Inferior parietal cortex (tissue), 1 donor: ENCODE results near the gene EFL1.

Source experiments
- DNase-seq: peaks from one replicate; pipeline ENCODE4 v3.0.0-alpha.2; 2016; ENCODE audit errors: extremely low spot score

The EFL1 gene

DNA sequence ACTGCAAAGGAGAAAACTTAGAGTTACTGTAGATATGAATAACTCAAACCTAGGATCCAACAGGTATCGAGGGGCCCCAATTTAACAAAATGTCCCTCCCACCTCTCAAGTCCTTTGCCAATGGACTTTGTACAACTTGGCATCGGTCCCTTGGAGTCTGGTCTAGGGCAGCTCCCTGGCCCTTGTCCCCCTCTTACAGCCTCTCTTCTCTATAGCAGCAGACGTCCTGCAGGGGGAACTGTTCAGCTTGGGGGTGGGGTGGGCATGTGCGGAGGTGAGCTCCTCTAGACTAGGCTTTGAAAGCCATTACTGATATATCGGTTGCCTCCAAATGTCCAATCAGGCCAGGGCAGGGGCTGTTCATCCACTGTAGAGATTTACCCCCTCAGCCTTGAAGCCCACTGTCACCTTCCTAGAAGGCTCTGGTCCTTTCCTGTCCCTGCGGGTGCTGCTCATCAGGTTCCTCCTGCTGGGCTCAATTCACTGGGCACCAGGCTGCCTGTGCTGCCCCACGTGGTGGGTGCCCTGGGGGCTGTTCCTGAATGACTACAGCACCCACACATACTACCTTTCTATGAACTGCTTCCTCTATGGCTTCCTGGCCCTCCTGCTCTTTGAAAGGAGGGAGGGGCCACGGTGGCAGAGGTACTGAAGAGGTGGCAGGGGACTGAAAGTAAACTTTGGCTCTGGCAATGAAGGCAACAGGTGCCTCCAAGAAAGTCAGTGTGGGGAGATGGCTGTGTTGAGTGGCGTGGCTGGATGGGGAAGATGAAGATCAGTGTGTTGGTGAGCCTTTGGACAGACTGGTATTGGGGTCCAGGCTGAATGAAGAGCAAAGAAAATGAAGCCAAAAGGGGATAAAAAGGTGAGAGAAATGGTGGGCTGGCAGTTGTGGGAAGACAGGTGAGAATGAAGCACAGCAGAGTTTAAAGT lies 137.9 kb downstream of the EFL1 start:
- DNase-seq = no peak

DNA sequence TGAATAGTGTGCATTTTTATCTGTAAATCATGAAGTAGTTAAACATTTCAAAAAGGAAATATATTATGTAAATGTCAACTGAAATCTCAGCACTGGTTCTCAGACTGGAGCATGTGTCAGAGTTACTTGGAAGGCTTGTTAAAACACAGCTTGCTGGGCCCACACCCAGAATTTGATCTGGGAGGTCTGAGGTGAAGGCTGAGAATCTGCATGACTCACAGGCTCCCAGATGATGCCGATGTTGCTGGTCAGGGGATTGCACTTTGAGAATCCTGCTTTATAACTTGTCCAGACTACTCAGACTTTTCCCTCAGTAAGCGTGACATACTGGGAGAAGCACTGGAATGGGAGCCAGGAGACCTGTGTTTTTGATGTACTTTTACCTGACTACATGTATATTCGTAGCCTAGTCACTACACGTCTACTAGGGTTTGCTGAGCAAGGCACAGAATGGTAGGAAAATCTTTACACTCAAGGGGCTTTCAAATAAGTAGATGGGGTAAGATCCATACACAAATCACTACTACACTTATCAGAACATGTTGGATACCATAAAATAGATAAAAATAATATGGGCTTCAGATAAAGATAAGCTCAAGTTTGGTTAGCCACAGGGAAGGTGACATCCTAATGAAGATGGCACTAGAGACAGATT lies 139.7 kb downstream of the EFL1 start:
- no peak for DNase-seq

DNA sequence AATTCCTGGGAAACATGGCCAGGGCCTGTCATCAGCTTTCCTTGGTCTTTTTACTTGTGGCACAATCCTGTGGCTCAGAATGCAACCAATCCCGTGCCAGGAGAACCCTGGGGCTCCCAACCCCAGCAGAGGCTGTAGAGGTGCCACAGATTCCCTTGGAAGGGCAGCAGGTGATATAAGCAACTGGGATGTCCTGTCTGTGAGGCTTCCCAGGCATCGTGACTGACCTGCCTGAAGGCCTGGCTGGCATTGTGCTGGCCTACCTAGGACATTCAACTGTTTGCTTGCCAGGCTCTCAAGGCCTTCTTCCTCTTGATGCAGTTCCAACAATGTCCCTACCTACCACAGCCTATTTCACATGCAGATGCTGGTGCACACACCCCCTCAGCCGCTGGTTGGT lies 144.5 kb downstream of the EFL1 start:
- DNase-seq = no peak

DNA sequence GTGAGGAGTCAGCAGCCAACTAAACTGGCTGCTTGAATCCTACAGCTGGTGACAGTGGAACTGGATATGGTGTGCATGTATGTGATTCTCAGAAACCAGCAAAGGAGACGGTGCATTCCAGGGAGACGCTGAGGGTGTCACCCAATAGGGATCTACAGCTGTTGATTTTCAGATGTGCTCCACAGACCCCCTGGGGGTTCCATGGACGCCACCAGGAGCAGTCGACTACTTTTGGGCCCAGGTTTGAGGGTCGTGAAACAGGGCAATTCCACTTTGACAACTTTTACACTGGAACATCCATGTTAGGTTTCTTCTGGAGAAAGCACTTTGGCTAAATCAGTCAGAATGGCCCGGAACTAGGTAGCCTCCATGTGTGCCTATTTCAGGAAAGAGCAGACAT lies 145.2 kb downstream of the EFL1 start:
- DNase-seq = no peak

DNA sequence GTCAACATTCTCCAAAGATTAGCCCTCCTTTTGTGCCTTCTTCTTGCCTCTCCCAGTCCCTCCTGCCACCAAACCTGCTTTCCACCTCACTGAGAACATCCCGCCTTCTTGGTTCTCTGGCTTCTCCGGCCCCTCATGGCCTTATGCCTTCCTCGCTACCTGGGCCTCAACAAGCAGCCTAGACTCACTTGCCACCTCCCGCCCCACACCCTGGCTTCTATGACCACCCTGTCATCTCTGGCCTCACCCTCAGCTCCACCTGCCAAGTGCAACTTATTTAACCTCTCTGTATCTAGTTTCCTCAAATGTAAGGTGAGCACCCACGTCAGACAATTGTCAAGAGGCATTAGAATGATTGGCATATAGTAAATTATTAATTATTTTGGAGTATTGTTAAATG lies 147.9 kb downstream of the EFL1 start:
- no peak for DNase-seq

DNA sequence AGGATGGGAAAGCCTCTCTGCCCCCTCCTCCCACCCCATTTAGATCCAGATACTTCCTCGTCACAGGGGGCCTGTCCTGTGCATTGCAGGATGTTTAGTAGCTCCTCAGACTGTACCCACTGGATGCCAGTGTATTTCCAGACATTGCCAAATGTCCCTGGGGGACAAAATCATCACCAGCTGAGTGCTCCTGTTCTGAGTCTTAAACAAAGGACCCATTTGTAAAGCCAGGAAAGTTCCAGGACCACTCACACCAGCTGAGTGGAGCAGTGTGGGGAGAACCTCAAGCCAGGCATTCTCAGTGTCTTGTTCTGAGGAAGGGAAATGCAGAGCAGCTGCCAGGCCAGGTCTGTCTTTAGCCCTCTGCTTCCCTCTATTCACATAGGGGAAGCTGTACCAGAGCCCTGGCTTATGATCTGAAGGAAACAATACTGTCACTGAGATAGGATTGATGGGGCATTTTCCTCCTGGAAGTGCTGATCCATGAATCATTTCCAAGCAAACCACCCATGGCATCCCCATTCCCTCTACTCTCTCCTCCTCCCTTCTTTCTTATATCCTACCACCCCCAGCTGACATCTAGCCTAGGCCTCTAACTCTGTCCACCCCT lies 149.3 kb downstream of the EFL1 start:
- no peak for DNase-seq

DNA sequence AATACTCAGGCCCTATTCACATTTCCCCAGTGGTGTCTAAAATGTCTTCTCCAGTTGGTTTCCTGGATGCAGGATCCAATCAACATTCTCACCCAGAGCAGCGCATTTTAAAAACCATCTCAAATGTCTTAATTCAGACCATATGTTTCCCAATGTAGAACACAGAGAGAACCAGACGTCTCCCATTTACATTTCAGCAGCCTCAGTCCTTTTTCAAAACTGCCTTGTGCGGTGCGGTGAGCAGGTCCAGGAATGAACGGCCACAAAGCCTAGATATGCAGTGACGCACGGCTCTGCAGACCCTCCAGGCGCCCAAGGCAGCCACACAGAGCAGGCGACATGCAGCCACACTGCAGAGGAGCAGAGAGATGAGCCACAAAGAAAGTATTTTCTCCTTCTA lies 150.6 kb downstream of the EFL1 start:
- DNase-seq = no peak

DNA sequence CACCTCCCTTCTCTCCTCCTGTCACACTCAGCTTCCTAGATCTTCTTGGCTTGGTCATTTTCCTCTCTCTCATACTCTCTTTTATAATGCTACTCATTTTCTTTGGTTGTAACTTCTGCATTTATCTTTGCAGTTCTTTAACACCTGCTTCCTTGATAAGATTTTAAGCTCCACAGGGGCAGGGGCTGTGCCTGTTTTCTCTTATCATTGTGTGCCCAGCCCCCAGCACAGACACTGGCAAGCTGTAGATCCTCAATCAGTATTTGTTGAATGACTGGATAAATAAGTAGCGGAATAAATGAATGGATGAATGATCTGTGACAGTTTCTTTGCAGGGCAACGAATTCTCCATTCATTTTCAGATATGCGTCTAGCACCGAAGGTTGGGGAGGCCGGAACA lies 152.4 kb downstream of the EFL1 start:
- no peak for DNase-seq

DNA sequence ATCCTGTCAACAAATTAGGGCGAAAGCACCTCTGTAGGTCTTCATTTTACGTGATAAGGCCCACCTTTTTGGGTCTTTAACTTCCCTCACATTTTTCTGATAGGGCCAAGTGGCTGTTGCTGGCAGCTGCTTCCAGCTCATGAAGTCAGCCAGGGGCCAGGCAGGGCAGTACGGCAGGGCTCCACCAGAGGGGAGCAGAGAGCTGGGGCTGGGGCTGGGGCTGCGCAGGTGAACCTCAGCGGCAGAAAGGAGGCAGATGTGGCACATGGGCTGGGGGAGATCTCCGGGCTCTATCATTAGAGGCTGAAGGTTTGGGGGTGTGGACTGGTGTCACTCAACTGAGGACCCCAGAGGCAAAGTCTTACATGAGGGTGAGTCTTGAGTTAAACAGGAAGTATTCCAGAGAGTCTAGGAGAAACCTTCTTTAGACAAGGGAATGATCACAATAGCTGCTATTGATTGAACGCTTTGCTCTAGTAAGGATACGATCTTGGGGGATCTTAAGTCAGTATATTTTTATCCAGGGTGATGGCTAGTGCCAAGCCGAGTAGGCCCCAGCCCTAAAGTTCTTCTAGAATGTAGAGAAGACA lies 153.9 kb downstream of the EFL1 start:
- DNase-seq = no peak

DNA sequence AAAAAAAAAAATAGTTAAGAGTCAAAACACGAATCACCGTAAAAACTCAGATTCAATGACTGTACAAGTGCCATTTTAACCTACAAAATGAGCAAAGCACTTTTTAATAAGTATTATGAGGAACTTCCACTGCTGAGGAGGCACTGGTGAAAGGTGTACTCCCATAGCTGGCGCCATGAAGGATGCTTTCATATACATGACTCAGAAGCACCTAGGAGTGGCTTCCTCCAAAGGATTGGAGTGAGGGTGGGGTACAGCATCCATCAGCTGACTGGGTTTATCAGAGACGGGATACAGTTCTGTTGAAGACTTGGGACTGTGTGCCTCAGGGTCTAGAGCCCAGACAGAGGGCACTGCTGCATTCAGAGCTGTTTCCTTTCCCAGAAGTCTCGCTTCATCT lies 155.9 kb downstream of the EFL1 start:
- DNase-seq = no peak

DNA sequence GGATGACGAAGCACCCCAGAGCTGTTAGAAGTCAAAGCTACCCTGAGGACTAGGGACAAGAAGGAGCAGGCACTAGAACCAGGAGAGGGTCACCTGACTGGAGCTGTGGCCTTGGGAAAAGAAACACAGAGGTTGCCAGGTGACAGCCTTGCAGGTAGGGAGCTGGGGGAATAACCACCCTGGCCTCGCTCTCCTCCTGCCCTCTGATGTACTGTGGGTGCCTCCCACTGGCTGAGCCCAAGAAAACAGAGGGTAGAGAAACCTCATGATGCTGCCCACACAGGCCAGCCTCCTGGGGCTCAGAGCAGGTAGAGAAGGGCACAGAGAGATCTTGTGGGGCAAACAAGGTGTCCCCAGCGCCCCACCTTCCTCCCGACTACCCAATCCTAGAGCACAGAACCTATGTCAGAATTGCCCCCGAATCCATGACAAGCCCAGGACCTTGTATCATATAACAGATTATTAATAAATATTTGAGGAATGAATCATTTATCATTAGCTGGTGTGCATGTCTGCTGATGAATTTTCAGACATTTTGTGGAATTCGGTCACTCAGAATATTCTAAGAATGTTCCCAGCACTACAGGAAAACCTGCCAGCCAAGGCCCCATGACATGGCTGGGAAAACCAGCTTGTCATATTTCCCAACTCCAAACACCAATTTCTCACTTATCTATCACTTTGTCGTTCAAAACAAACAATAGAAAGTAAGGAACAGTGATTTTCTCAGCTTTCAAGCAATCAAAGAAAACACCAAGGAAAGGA lies 156.9 kb downstream of the EFL1 start:
- DNase-seq = no peak

DNA sequence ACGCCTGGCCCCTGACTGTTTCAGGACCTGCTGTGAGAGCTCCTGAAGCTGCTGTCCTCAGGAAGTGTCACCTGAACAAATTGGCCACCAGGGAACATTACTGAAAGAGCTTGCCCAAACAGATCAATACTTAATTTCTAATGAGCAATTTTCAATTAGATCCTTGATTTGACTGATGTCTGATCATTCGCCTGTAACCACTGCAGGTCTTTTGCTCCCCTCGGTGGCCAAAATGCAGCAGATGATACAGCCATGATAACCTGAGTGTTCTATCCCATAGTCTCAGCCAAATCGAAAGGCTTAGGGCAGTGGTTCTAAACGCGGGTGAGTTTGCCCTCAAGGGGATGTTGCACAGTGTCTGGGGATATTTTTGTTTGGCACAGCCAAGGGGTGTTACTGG lies 159.1 kb downstream of the EFL1 start:
- no peak for DNase-seq

DNA sequence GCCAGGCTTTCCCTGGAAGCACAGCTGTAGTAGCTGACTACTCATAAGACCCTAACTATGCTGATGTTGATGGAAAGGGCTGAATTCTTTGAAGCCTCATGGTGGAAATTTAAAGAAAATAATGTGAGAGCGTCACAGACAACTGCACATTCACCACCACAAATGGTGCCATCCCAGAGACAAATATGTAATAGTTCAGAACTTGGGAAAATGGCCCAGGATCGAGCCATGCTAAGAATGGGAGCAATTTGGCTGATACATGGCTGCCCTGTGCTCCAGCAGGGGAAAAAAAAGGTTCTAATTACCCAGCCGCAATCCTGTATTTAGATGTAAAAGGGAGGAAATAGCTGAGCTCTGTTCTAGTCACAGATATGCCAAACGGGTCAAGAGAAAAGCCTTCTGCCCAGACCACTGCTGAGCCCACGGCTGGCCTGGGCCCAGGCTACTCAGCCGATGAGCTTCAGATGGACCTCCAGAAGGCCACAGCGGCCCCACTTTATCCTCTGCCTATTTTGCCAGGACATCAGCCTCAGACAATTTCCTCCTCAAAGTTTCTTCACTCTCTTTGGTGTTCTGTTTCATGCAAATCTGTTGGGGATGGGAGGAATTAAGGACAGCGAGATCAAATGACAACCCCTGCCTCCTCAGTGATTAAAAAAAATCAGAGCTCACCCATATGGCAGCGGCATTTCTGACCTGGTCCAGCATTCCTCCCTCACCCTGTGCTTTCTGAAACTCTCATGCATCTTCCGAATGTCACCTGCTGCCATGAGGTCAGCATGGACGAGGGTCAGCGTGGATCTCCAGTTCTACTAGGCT lies 162.2 kb downstream of the EFL1 start:
- DNase-seq = no peak

DNA sequence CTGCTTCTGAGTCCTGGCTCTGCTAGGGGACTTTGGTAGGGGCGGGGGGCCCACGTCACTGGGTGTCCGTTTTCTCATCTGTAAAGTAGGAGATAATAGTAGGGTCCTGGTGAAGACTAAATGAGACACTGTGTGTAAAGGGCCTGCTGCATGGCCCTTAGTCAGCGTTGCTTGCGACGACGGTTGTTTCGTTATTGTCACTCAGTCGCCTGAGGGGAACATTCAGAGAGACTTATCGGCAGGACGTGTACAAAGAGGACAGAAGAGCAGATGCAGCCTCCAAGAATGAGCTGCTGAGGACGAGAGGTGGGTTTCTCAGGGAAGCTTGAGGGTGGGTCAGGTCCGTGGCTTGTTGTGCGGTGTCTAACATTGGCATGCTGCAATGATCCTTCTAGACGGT lies 163.9 kb downstream of the EFL1 start:
- DNase-seq = no peak

DNA sequence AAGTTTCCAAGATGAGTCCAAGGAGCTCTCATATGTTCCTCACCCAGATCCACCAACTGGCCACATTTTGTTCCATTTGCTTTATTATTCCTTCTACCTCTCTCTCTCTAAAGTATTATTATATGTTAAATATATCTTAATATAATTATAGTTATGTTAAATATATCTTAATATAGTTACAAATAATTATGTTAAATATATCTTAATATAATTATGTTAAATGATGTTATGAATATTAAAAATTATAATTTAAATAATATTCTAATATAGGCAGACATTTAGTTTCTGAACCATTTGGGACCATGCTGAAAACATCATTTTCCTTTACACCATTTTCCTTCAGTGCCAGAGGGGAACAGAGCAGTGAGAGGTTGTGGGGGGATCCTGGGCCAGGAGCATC lies 166.7 kb downstream of the EFL1 start:
- DNase-seq = no peak

DNA sequence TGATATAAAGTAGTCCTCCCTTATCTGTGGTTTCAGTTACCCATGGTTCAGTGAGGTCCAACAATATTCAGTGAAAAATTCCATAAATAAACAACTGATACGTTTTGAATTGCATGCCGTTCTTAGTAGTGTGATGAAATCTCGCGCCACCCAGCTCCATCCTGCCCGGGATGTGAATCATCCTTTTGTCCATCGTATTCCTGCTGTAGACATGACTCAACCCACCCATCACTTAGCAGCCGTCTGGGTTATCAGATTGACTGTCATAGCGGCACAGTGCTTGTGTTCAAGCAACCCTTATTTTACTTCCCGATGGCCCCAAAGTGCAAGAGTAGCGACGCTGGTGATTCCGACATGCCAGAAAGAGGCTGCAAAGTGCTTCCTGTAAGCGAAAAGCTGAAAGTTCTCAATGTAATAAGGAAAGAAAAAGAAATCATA lies 168.7 kb downstream of the EFL1 start:
- no peak for DNase-seq

DNA sequence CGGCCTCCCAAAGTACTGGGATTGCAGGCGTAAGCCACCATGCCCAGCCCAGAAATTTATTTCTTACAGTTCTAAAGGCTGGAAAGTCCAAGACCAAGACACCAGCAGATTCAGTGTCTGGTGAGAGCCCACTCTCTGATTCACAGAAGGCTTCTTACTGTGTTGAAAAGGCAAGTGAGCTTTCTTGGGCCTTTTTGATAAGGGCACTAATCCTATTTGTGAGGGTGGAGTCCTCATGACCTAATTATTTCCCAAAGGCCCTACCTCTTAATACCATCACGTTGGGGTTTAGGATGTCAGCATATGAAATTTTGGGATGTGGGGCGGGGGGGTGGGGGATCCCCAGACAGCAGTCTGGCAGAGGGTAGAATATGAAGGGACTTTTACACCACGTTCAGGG lies 169.2 kb downstream of the EFL1 start:
- no peak for DNase-seq

DNA sequence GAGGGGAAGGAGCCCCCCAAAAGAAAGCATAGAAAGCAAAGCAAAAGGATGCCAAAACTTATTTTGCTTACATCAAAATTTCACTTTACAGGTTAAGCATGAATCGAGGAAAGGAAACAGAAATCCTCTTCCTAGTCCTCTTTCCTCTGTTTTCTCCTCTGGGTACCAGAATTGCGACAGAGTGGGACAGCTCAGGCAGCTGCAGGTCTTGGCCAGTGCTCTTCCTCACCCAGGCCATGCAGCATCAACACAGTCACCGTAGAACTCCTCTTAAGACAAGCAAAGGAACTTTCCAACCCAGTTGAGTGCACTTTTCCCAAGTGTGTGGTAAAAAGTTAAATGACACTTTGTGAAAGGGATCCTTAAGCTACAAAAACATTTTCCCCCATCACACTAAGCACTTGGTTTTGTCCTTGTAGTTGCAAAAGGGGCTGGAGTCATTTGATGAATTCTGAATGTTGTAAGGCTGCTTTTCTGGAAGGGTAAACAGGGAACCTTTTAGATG lies 170.8 kb downstream of the EFL1 start:
- DNase-seq = no peak

DNA sequence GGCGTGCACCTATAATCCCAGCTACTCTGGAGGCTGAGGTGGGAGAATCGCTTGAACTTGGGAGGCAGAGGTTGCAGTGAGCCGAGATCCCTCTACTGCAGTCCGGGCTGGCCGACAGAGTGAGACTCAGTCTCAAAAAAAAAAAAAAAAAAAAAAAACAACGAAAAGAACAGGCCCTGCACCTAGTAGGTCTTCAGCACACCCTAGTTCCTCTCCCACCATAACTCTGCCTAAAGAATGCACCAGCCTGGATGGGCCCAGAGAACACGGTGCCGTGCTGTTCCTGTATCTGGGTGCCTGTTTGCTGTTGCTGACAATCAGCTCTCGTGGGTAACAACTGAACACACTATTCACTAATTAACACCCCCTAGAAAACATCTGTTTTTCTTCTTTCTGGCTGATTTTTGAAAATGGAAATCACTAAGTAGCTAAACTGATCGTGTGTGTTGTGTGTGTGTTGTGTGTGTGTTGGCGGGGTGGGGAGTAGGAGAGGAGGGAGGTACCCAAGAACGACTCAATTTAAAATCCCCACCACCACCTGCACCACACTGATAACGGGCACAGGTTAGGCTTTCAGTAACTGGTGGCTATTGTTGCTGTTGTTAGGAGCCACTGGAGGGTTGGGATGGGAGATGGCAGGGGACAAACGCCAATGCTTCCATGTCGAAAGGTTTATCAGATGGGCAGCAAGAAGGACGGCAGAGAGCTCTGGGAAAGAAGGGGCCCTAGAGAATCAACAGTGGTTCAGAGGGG lies 176.1 kb downstream of the EFL1 start:
- no peak for DNase-seq
